Glutamatergic neuron (in vitro differentiated cells): ENCODE measurements around the gene HGS. TPM values are rescaled to one million over a fixed set of nuclear protein-coding genes. Genes with fewer than 3 reads are reported as not detected.

Experiments
- DNase-seq: peaks from one replicate; pipeline ENCODE4 v3.0.0; 2022
- H3K27ac Mint-ChIP-seq: one replicate; pipeline ENCODE4 v1.8.0; 2020; ENCODE audit warnings: mild to moderate bottlenecking, mixed read lengths, inconsistent platforms; ENCODE audit not compliant: unreplicated experiment
- H3K27me3 Mint-ChIP-seq: one replicate; pipeline ENCODE4 v1.8.0; 2020; ENCODE audit warnings: mild to moderate bottlenecking, moderate library complexity, mixed read lengths, inconsistent platforms; ENCODE audit not compliant: unreplicated experiment
- H3K36me3 Mint-ChIP-seq: one replicate; pipeline ENCODE4 v1.8.0; 2020; ENCODE audit warnings: mild to moderate bottlenecking, mixed read lengths, inconsistent platforms; ENCODE audit not compliant: unreplicated experiment
- H3K4me1 Mint-ChIP-seq: one replicate; pipeline ENCODE4 v1.8.0; 2020; ENCODE audit warnings: mild to moderate bottlenecking, low read depth, mixed read lengths, inconsistent platforms; ENCODE audit not compliant: unreplicated experiment
- H3K4me3 Mint-ChIP-seq: one replicate; pipeline ENCODE4 v1.8.0; 2020; ENCODE audit warnings: mild to moderate bottlenecking, mixed read lengths, inconsistent platforms; ENCODE audit not compliant: unreplicated experiment
- H3K9me3 Mint-ChIP-seq: one replicate; pipeline ENCODE4 v1.8.0; 2020; ENCODE audit warnings: mild to moderate bottlenecking, moderate library complexity, mixed read lengths, inconsistent platforms; ENCODE audit not compliant: unreplicated experiment
- total RNA-seq: library from RNA; stranded (reverse); fragmentation: NEBNext Ultra II Directional; extraction: Animal tissue kit (Norgen Biotek cat#: 25700); gene quantifications from one replicate; pipeline ENCODE4 v1.2.1, GENCODE V29; 2021; ENCODE audit not compliant: unreplicated experiment
- TF ChIP-seq, protein P1 (sequence below): fragments of 200-600 bp; sonication (generic); IDR thresholded peaks from one replicate; pipeline ENCODE4 v1.5.0; 2021; ENCODE audit not compliant: partially characterized antibody, unreplicated experiment

Gene HGS
- total RNA-seq, 1 donor from 2014 or later, result 167 TPM

GRCh38 chr17:81715872-81716673 is 32.3 kb downstream of the HGS start:
- Mint-ChIP-seq H3K36me3 (no peaks in the 10 kb centered on the region), H3K9me3 (peaks cover 3% of the 10 kb centered on the region), H3K4me1 (peaks cover 5% of the 10 kb centered on the region), H3K27me3 (peaks cover 8% of the 10 kb centered on the region), H3K27ac (no peak overlapping the region), H3K4me3 (no peak overlapping the region)
- DNase-seq, result no peak
- TF ChIP-seq, protein P1, sequence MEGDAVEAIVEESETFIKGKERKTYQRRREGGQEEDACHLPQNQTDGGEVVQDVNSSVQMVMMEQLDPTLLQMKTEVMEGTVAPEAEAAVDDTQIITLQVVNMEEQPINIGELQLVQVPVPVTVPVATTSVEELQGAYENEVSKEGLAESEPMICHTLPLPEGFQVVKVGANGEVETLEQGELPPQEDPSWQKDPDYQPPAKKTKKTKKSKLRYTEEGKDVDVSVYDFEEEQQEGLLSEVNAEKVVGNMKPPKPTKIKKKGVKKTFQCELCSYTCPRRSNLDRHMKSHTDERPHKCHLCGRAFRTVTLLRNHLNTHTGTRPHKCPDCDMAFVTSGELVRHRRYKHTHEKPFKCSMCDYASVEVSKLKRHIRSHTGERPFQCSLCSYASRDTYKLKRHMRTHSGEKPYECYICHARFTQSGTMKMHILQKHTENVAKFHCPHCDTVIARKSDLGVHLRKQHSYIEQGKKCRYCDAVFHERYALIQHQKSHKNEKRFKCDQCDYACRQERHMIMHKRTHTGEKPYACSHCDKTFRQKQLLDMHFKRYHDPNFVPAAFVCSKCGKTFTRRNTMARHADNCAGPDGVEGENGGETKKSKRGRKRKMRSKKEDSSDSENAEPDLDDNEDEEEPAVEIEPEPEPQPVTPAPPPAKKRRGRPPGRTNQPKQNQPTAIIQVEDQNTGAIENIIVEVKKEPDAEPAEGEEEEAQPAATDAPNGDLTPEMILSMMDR, result no peak

GRCh38 chr17:81716674-81716996 is 32.8 kb downstream of the HGS start:
- H3K27ac Mint-ChIP-seq, result no peak overlapping the region
- TF ChIP-seq, protein P1, result no peak
- no peak overlapping the region for H3K4me3 Mint-ChIP-seq
- no peaks in the 10 kb centered on the region for H3K36me3 Mint-ChIP-seq
- H3K4me1 Mint-ChIP-seq, result peaks cover 6% of the 10 kb centered on the region
- peaks cover 4% of the 10 kb centered on the region for H3K9me3 Mint-ChIP-seq
- no peak for DNase-seq
- peaks cover 9% of the 10 kb centered on the region for H3K27me3 Mint-ChIP-seq

DNA sequence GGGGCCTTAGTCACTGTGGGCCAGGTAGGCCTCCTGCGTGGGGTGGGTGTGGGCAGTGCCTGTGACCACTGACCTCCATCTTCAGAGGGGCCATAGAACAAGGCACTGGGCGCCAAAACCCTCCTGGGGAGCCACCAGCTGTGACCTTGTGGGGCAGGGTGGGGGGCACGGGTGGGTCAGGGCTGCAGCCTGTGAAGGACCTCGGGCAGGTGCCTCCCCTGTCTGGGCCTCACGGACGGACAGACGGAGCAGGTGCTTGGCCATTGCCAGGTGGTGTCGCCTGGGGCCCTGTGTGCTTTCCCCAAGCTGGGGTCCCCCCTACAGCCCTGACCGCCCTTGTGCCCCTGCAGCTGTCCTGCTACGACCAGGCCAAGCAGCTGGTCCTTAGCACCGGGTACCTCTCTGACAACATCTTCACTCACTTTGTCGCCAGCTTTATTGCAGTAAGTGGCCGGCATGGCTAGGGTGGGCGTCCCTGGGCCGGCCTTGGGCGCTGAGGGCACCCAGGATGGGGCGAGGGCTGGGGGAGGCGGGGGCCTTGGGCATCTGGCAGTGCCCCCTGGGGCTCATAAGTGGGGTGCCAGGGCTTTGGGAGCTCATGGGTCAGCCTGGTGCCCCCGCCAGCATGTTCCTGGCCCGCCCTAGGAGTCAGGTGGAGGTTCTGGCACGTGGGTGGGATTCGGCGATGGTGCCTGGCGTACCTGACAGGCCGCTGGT is 33.4 kb downstream of the HGS start:
- Mint-ChIP-seq H3K36me3 (no peaks in the 10 kb centered on the region), H3K27ac (no peak overlapping the region), H3K27me3 (peaks cover 12% of the 10 kb centered on the region), H3K9me3 (peaks cover 7% of the 10 kb centered on the region), H3K4me3 (no peak overlapping the region), H3K4me1 (peaks cover 6% of the 10 kb centered on the region)
- TF ChIP-seq, protein P1, result no peak
- no peak for DNase-seq

DNA sequence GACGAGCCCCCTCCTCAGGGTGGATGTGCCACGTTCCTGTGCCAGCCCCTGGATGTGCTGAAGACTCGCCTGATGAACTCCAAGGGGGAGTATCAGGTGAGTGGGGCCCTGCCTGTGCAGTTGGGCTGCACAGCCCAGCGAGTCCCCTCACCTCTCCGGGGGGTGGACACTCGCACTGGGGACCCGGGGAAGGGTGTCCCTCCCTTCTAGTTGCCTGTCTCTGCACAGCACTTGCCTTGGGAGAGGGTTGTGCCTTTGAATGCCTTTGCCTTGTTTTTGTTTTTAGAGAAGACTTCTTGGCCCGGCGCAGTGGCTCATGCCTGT is 33.9 kb downstream of the HGS start:
- H3K9me3 Mint-ChIP-seq, result peaks cover 7% of the 10 kb centered on the region
- H3K27me3 Mint-ChIP-seq, result peaks cover 11% of the 10 kb centered on the region
- no peak overlapping the region for H3K27ac Mint-ChIP-seq
- DNase-seq, result no peak
- TF ChIP-seq, protein P1, result no peak
- no peak overlapping the region for H3K4me3 Mint-ChIP-seq
- H3K36me3 Mint-ChIP-seq, result no peaks in the 10 kb centered on the region
- H3K4me1 Mint-ChIP-seq, result peaks cover 6% of the 10 kb centered on the region
